Measurements from ENCODE around the gene ZNF212. TPM values are rescaled to one million over a fixed set of nuclear protein-coding genes. Genes with fewer than 3 reads are reported as not detected.

The ZNF212 gene
- 5.5 TPM for total RNA-seq
- long read RNA-seq, partial matches to known transcripts, result 0 of 6 reads
- long read RNA-seq, other reads (novel, unspliced or antisense), result 3 of 6 reads

DNA sequence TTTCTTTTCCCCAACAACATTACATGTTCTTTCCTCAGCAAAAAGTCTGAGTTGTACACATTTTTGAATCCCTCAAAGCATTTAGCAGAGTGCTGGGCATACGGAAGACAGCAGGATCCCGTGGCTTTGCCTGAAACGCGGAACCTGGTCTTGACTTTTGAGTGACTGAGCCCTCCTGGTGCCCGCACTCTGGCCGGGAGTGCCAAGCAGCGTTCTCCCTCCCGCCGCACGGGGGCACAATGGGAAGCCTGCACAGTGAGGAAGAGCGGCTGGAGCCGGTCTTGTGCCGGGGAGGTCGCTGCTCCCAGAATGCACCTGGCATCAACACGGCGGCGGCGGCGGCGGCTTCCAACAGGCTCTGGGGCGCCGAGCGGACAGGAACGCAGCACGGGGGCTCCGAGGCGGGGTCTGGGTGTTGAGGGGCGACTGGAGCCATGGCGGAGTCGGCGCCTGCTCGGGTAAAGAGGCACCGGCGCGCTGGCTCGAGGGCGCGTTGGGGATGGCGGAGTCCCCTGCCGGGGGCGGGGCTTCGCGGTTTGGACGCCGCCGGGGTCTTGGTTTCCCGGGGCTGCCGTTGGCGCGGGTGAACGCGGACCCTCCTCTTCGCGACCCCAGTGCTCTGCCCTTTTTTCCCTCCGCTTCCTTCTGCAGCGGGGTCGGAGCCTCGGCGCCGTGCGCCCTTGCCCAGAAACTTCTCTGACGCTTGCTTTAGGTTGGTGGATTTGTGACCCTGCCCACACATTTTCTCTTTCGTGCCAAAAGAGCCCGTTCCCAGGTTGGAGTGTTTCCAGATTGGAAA is at the start of gene ZNF212:
ZNF212 (plus strand) TSS at position 307 of the 799 bp plus-strand sequence; CDS start at position 435, 128 bp downstream.
- peak; percentile 94 for DNase-seq
- intact Hi-C loops (cut with DNase I), result no loop called here
- ATAC-seq (ENCODE audit: poor library complexity), result peak; percentile 100

DNA sequence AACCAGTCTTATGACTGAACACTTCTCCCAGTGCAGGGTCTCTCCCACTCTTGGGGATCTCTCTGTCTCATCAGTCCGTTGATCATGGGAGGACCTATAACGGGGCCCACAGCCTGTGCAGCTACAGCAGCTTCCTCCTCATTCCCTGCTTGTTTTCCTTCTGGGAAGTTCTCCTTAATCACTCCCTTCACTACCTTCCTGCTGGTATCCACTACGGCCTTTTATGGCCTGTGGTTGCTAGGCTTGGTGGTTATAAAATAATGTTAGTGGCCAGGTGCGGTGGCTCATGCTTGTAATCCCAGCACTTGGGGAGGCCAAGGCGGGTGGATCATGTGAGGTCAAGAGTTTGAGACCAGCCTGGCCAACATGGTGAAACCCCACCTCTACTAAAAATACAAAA is 47.6 kb upstream of the ZNF212 start:
- DNase-seq (no peak), ATAC-seq (ENCODE audit: poor library complexity) (no peak)
- intact Hi-C loops (cut with DNase I), result no loop called here

DNA sequence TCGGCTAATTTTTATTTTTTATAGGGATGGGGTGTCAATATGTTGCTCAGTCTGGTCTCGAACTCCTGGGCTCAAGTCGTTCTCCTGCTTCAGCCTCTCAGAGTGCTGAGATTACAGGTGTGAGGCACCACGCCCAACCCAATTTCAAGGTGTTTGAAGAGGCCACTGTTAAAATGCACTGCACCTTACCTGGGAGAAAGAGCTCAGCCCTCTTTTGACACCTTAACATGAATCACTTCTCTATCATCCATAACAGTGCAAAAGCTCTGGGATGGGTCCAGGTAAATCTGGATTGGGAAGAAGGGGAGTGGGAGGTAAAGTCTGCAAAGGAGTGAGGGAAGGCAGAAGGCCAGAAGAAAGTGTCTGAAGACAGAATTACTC is 44.7 kb upstream of the ZNF212 start:
- ATAC-seq (ENCODE audit: poor library complexity), result no peak
- no peak for DNase-seq
- intact Hi-C loops (cut with DNase I), result no loop called here

DNA sequence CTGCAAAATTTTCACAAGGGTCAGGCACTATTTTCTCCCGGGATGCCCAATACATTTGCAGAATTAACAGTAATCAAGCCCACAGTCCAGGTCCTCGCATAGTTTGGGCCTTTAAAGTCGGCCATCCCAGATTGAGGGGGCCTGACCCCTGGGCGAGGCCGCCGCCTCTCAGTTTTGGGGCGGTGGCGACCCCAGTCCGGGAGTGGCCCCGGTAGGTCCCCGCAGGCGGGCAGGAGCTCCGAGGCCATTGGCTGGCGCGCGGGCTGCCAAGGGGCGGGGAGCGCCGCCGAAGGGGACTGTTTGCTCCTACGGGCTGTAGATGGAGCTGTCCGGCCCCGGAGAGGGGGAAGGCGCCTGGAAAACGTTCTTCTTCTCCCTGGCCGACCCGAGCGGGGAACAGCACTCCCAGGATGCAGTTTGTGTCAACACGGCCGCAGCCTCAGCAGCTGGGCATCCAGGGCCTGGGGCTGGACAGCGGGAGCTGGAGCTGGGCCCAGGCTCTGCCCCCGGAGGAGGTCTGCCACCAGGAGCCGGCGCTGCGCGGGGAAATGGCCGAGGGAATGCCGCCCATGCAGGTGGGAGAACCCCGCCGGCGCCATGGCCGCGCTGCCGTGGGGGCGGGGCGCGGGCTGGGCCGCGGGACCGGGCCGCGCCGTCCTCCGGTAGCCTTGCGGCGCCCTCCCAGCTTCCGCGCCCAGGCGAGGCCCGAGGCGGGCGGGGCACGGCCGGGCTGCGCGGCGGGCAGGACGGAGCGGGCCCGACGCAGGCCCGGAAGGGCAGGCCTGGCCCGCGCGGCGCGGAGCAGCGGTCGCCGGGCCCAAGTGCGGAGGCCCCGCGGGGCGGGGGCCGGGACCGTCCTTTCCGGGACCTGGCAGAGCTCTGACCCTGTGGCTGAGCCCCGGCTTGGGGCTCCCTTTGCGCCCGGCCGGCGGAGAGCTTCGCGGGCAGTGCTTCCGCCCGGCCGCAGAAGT is 44.0 kb upstream of the ZNF212 start, which contains the start of gene ZNF282:
ZNF282 (plus strand) TSS at position 367 of the 971 bp plus-strand sequence; CDS start at position 411, 44 bp downstream.
- intact Hi-C loops (cut with DNase I), result no loop called here
- DNase-seq (peak; percentile 94), ATAC-seq (ENCODE audit: poor library complexity) (peak; percentile 98)

DNA sequence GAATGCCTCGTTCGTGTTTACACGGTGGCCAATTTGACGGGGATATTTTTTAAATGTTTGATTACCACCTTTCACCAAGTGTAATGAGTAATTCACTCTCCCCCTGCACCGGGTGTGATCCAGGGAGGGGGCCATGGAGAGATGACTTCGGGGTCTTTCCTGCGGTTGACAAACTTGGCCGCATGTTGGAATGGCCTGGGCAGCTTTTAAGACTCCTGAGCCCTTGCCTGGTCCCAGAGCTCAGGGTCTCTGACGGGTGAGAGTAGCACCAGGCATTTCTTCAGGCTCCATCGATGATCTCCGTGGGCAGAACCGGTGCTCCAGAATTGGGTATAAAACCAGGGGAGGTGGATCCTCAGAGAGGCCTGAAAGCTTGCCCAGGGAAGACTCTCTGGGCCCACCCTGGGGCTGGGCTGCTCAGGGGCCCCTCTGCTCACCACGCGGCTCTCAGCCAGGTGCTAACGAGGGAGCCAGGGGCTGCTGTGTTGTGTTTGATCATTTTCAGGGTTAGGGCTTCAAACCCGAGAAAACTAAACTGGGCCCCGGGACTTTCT is 43.2 kb upstream of the ZNF212 start:
- DNase-seq (no peak), ATAC-seq (ENCODE audit: poor library complexity) (no peak)
- intact Hi-C loops (cut with DNase I), result no loop called here

DNA sequence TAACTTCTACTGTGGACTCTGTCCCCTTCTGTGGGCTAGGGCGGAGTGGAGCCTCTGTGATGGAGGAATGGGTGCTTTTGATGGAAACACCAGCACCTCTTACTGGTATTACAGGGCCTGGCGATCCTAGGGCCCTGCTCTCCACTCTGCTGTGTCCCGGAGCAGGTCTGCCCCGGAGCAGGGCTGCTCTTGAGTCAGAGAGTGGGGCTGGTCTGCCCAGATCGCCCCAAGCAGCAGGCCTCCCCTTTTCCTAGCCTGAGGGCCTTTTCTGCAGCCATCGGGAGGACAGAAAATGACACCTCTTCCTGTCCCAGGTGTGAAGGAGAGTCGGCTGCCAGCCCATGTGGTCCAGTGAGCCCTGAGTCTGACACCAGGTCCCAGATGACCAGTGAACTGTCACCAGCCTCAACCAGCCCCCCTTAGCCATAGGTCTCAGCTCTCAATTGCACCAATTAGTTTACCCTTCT is 42.7 kb upstream of the ZNF212 start:
- DNase-seq (no peak), ATAC-seq (ENCODE audit: poor library complexity) (no peak)
- intact Hi-C loops (cut with DNase I), result no loop called here

DNA sequence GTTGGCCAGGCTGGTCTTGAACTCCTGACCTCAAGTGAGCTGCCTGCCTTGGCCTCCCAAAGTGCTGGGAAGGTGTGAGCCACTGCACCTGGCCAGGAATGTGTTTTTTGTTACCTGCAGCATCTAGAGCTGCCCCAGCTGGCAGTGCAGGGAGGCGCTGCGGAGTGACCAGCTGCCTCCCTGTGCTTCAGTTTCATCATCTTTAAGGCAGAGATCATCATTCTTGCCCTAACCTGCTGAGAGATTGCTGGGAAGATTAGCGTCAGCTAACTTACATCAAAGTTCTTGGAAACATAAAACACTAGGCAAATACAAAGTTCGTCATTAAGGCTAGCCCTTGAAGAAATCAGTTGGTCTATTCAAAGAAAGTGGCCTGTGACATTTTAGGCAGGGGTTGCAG is 41.8 kb upstream of the ZNF212 start:
- DNase-seq, result no peak
- no peak for ATAC-seq (ENCODE audit: poor library complexity)
- intact Hi-C loops (cut with DNase I), result no loop called here

DNA sequence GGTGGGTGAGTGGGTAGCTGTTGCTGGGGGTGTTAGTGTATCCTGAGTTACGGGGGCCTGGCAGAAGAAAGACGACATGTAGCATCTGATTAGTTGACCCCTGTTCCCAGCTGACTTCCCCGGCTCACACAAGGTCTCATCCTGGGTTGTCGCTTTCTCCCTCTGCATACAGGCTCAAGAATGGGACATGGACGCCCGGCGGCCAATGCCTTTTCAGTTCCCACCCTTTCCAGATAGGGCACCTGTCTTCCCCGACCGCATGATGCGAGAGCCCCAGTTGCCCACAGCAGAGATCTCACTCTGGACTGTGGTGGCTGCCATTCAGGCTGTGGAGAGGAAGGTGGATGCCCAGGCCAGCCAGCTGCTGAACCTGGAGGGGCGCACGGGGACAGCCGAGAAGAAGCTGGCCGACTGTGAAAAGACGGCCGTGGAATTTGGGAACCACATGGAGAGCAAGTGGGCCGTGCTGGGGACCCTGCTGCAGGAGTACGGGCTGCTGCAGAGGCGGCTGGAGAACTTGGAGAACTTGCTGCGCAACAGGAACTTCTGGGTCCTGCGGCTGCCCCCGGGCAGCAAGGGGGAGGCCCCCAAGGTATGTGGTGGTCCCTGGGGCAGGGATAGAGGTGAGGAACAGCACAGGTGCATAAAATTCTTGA is 41.2 kb upstream of the ZNF212 start:
- intact Hi-C loops (cut with DNase I), result no loop called here
- no peak for ATAC-seq (ENCODE audit: poor library complexity)

DNA sequence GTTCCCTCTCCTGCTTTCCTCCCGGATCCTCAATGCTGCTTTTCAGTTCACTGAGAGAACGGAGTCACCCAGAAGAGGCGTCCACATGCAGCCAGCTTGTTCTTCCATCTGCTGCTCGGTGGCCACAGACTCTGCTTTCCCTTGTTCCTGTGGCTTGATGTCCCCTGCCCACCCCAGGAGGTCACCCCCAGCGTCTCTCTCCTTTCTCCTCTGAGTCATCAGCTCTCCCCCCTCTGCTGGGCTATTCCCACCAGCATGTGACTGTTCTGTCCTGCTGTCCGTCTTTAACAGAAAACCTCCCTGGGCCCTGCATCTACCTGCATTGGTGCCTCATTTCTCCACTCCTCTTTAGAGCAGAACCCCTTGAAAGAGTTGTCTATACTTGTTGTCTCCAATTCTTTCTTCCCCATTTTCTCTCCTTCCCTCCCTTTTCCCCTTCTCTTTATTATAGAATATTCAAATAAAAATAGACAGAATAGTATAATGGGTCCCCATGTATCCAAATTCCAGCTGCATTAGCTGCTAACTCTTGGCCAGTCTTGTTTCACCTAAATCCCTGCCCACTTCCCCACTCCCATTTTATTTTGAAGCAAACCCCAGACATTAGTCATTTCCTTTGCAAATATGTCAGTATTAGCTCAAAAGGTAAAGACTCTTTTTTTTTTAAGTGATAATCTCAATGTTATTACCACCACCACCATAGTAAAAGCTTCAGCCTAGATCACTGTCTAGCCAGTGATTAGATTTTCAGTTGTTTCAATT is 40.0 kb upstream of the ZNF212 start:
- no peak for DNase-seq
- ATAC-seq (ENCODE audit: poor library complexity), result no peak
- intact Hi-C loops (cut with DNase I), result no loop called here

More for the DNA sequence above, 41.2 kb upstream of the ZNF212 start:
- DNase-seq, result no peak

DNA sequence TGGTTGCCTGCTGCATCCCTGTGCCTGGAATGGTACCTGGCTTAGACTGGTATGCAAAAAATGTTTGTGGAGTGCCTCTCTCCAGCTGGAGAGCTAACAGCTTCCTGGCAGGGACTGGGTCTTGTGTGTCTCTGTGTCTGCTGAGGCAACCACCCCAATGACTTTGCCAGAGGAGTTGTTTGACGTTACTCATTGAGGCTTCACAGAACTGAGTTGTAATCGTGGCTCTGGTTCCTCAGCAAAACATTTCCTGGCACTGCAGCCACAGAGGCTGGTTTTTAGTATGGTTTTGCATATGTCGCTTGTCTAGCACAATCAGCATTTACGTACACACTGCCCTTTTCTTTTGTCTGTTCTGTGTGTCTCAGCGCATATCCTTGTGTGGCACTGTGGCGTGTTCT is 36.6 kb upstream of the ZNF212 start:
- DNase-seq, result no peak
- intact Hi-C loops (cut with DNase I), result no loop called here
- ATAC-seq (ENCODE audit: poor library complexity), result peak; percentile 88

DNA sequence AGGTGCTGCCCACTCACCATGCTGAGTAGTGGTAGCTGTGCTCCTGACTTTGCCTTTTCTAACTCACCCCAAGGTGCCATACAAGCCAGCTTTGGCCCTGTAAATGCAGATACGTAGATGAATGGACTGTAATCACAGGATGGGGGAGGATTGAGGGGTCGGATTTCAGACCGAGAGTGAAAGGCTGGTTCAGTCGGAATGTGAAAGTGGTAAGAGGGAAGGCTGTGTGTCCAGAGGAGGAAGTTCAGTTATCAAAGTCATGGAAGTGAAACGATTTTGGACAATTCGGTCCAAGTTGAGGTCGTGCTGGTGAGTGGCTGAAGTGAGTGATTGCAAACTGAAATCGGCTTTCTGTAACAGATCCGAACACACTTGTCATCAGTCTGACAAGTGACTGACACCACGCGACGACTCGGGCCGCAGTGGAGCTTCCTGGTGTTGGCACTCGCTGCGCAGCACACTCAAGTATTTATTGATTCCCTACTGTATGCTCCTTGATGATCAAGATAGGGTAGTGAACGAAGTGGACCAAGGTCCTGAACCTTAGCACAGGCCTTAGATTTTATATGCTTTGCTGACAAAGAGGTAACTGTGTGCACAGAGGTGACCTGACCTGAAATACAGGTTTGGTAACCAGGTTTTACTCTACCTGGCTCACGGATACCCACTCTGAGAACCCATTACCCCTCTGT is 33.6 kb upstream of the ZNF212 start:
- no peak for DNase-seq
- intact Hi-C loops (cut with DNase I), result no loop called here

DNA sequence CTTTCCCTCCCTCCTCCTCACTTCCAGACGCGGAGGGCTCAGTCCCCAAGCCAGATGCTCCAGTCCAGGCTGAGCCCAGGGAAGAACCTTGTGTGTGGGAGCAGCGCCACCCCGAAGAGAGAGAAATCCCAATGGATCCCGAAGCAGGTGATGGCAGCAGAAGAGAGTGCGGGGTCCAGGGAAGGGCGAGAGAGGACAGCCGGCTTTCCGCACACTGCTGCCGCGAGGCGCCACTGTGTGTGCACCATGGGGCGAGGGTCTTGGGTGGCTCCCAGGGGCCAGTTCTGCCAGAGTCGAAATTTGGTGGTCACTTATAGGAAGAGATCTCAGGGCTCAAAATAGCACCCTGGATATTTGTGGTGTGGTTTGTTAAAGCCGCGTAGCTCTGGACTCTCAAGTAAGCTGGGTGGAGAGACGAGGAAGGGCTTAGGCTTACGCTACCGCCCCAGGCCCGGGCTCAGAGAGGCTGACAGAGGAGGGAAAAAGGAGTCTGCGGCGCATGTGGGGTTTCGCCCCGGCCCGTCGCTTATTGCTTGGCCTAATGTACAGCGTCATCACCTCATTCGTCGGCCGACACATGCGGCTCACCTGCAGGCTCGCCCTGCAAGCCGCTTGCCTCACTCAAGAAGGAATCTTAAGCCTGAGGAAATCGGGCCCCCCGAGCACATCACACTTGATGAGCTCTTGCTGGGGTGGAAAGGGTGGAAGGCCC is 32.0 kb upstream of the ZNF212 start:
- no peak for ATAC-seq (ENCODE audit: poor library complexity)
- intact Hi-C loops (cut with DNase I), result no loop called here
- no peak for DNase-seq

More for the DNA sequence above, 33.6 kb upstream of the ZNF212 start:
- no peak for ATAC-seq (ENCODE audit: poor library complexity)

DNA sequence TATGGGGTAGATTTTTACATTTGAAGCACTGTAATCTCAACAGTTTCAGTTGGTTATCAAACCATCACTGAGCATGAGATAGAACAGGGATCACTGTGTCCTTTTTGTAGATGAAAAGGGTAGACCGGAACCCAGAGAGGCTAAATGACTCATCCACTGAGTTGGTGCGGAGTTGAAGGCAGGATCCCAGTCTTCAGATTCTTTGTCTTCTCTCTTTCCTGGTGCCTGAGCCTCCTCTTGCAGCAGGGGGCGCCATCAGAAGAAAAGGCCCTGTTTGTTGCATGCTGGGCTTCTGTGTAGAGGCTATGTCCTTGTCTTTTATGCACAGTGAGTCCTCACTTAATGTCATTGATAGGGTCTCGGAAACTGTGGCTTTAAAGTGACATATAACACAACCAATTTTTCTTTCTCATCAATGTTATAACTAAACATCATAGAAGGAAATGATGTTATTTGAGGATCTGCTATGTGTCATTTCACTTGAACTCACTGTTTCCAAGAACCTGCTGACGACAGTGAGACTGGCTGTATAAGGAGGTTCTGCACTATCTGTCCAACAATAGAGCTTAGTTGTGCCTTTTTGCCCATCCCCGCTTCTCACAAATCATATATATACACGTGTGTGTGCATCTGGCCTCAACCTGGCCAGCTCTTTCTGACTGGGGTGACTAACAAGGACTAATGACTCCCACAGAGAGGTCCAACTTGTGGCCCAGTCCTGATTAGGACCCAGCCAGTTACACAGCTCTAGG is 29.8 kb upstream of the ZNF212 start:
- DNase-seq, result no peak
- intact Hi-C loops (cut with DNase I), result no loop called here
- ATAC-seq (ENCODE audit: poor library complexity), result no peak

DNA sequence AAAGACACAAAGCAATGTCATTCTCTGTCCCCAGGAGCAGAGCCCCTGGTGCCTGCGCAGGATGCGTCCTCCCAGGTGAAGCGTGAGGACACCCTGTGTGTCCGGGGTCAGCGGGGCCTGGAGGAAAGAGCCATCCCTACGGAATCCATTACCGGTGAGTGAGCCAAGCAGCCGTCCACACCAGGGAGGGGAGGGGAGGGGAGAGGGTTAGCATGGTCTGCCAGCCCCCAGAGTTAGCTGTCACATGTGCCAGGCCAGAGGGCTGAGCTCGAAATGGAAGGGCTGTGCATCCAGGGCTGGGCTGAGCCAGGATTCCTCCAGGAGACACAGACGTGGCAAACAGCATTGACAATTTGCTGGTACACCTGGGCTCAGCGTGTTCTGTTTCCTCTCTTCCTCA is 28.9 kb upstream of the ZNF212 start:
- DNase-seq (peak; percentile 47), ATAC-seq (ENCODE audit: poor library complexity) (peak; percentile 72)
- intact Hi-C loops (cut with DNase I), result no loop called here

DNA sequence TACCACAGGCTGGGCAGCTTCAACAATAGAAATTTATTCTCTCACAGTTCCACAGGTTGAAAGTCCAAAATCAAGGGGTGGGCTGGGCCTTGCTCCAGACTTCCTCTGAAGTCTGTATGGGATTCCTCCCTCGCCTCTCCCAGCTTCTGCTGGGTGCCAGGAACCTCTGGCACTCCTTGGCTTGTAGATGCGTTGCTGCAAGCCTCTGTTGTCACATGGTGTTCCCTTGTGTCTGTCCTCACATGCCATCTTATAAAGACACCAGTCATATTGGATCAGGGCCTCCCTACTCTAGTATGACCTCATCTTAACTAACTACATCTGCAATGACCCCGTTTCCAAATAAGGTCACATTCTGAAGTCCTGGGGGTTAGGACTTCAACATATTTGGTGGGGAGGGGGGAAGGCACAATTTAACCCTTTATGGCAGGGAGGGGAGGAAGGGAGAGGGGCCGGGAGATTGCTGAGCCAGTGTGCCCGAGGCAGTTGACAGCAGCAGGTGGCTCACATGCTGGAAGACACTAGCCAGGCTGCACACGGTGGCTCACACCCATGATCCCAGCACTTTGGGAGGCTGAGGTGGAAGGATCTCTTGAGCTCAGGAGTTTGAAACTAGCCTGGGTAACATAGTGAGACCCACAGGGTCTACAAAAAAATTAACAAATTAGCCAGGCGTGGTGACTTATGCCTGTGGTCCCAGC is 25.3 kb upstream of the ZNF212 start:
- intact Hi-C loops (cut with DNase I), result no loop called here
- DNase-seq, result no peak
- peak; percentile 77 for ATAC-seq (ENCODE audit: poor library complexity)

Data from Right ventricle myocardium superior (tissue), 1 donor.